ENCODE measurements around the gene UBE2V1.

The UBE2V1 gene

DNA sequence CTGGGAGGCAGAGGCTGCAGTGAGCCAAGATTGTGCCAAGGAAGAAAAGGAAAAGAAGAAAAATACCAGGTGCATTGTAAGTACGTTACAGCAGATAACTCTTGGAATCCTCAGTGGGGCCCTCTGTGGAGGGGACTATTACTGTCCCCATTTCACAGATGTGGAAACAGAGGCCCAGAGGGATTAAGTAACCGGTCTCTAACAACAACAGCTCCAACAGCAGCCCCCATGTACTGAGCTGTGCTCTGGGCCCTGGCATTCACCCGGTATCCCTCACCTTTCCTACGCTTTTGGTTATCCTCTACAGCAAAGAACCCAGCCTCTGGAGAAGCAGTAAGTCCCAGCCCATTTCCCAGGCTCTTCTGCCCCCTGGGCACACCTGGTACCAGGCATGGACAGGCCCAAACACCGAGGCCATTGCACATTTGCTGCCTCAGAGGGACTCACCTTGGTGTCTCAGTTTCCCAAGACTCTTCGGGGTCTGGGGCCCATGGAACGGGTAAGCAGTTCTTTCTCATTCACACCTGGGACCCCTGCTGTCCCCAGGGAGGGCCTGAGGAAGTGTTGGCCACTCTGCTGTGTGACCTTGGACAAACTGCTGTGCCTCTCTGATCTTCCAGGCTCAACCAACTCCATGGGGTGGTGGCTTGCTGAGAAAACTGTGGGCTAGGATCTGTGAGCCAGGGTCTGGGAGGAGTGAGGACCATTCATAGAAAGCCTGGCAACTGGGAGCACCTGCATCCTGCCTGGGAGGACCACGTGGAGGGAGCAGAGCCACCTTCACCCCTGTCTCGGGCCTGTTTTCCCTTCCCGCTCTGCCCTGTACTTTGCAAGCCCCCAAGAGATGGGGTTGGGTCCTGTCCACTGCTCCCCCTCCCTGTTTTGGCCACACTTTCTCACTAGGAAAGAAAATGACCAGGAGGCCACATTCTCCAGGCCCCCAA, 70.3 kb downstream of the UBE2V1 start:
- no peak for ATAC-seq (replicated peaks)
- H3K36me3 Mint-ChIP-seq (ENCODE audit: insufficient read depth) = no peaks in the 10 kb centered on the region
- H3K9me3 Mint-ChIP-seq = no peaks in the 10 kb centered on the region
- no peak overlapping the region for H3K27ac Mint-ChIP-seq
- no peak for DNase-seq
- peaks cover 3 to 4% of the 10 kb centered on the region in 2 donors for H3K4me1 Mint-ChIP-seq (ENCODE audit: low read depth in 2 of 2)
- peaks cover 0 to 20% of the 10 kb centered on the region in 2 donors for H3K27me3 Mint-ChIP-seq
- H3K4me3 Mint-ChIP-seq = no peak overlapping the region

GRCh38 chr20:50041246-50041873, 71.6 kb downstream of the UBE2V1 start:
- DNase-seq (no peak), ATAC-seq (replicated peaks) (no peak)
- Mint-ChIP-seq H3K27ac (peak overlapping the region; percentile 13 to 86), H3K4me3 (no peak overlapping the region), H3K4me1 (ENCODE audit: low read depth in 2 of 2) (peaks cover 3 to 4% of the 10 kb centered on the region in 2 donors), H3K27me3 (peaks cover 0 to 17% of the 10 kb centered on the region in 2 donors), H3K9me3 (no peaks in the 10 kb centered on the region), H3K36me3 (ENCODE audit: insufficient read depth) (no peaks in the 10 kb centered on the region)

DNA sequence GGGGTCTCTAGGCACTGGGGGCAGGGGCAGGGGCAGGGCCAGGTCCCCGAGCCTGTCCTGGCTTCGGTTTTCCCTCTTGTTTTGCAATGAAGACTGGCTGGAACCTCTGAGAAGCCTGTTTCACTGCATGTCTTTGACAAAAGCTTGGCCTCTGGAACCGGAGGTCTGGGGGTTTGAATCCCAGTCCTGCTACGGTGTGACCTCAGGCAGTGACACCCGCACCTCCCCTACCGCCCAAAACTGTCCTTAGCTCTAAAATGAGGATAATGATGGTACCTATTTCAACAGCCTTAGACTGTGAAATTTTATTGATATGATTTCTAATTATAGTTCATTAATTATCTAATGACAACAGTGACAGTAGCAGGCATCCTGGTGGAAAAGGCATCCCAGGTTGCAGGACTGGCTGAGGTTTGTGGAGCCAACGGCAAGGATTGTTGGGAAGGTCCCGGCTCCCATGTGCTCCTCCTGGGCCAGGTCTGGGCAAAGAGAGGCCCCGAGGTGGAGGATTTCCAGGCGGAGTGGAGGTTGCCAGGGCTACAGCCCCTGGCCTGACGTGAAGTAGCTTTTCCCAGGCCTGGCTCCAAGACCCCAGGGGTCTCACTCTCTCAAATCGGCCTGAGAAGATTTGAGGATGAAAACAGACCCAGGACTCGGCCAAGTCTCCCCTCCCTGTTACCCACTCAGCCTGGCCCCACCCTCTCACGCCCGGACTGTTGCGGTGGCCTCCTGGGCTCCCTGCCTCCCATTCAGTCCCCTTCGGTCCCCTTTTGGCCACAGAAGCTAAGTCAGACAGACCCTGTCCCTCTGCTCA, 72.3 kb downstream of the UBE2V1 start:
- Mint-ChIP-seq H3K27ac (peak overlapping the region; percentile 13 to 86), H3K4me3 (no peak overlapping the region), H3K9me3 (no peaks in the 10 kb centered on the region), H3K4me1 (ENCODE audit: low read depth in 2 of 2) (peaks cover 3 to 4% of the 10 kb centered on the region in 2 donors), H3K36me3 (ENCODE audit: insufficient read depth) (no peaks in the 10 kb centered on the region), H3K27me3 (peaks cover 0 to 17% of the 10 kb centered on the region in 2 donors)
- no peak for ATAC-seq (replicated peaks)
- DNase-seq = no peak

DNA sequence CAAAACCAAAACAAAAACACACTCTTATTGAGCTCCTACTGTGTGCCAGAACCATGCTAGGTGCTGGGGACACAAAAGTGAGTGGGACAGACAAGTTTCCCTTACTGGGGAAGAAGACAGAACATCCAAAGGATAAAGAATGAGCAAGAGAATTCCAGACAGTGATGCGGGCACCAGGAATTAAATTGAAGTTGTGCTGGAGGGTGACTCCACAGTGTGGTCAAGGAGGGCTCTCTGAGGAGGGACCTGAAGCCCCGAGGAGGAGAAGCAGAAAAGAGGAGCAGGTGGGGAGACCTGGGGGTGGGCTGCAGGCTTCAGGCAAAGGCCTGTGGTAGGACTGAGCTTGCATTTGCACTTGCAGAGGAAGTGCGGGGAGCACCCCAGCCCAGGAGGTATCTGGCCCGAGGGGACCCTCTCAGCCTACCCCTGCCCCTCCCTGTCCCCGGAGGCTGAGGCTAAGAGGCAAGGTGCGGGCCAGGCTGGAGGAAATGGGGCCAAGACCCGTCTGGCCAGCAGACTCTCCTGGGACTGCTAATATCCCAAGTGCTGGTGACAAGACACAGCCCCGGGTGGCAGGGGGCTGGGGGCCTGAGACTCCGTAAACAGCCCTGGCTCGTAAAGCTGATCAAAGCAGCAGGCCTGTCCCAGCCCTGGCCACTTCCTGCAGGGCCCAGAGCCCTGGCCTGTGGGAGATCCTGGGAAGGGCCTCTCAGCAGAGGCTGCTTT, 73.1 kb downstream of the UBE2V1 start:
- DNase-seq (no peak), ATAC-seq (replicated peaks) (no peak)
- H3K27me3 Mint-ChIP-seq = peaks cover 0 to 18% of the 10 kb centered on the region in 2 donors
- H3K9me3 Mint-ChIP-seq = no peaks in the 10 kb centered on the region
- H3K4me3 Mint-ChIP-seq = no peak overlapping the region
- no peak overlapping the region for H3K27ac Mint-ChIP-seq
- no peaks in the 10 kb centered on the region for H3K36me3 Mint-ChIP-seq (ENCODE audit: insufficient read depth)
- H3K4me1 Mint-ChIP-seq (ENCODE audit: low read depth in 2 of 2) = peaks cover 3 to 4% of the 10 kb centered on the region in 2 donors

DNA sequence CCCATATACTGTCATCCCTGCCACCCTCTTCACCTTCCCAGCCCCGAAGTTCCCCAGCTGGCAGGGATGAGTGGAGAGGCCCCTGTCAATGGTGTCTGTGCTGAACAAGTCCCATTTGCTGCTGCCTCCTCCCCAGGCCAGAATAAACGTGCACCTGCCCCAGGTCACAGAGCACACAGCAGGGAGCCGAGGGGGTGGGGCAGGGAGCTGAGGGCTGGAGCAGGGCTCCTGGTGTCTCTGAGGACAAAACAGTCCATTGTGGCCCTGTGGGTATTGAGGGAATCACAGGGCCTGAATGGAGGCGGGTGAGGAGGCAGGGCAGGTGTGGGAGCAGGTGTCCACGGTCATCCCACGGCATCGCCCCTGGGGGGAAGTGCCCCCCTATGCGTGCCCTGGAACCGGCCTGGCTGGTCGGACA, 74.4 kb downstream of the UBE2V1 start:
- DNase-seq = no peak
- H3K27ac Mint-ChIP-seq = no peak overlapping the region
- H3K27me3 Mint-ChIP-seq = peaks cover 0 to 22% of the 10 kb centered on the region in 2 donors
- ATAC-seq (replicated peaks) = no peak
- H3K4me3 Mint-ChIP-seq = no peak overlapping the region
- H3K4me1 Mint-ChIP-seq (ENCODE audit: low read depth in 2 of 2) = peaks cover 3 to 4% of the 10 kb centered on the region in 2 donors
- no peaks in the 10 kb centered on the region for H3K36me3 Mint-ChIP-seq (ENCODE audit: insufficient read depth)
- no peaks in the 10 kb centered on the region for H3K9me3 Mint-ChIP-seq

DNA sequence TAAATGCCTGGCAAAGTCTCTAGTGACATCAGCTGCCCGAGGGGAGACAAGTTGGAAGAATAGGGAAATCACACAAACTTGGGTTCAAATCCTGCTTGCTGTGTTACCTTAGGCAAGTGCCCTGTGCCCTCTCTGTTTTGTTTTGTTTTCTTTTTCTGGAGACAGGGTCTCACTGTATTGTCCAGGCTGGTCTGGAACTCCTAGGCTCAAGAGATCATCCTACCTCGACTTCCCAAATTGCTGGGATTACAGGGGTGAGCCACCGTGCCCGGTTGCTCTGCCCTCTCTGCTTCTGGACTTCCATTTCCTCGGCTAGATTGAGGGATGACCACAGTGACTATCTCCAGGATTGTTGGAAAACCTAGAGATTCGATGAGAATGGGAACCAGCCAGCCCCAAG, 74.8 kb downstream of the UBE2V1 start:
- Mint-ChIP-seq H3K27ac (no peak overlapping the region), H3K4me3 (no peak overlapping the region), H3K9me3 (no peaks in the 10 kb centered on the region), H3K36me3 (ENCODE audit: insufficient read depth) (no peaks in the 10 kb centered on the region), H3K27me3 (peaks cover 0 to 22% of the 10 kb centered on the region in 2 donors), H3K4me1 (ENCODE audit: low read depth in 2 of 2) (peaks cover 3 to 4% of the 10 kb centered on the region in 2 donors)
- ATAC-seq (replicated peaks) (no peak), DNase-seq (no peak)

GRCh38 chr20:50037575-50037974, 75.4 kb downstream of the UBE2V1 start:
- H3K4me1 Mint-ChIP-seq (ENCODE audit: low read depth in 2 of 2) = peaks cover 3 to 4% of the 10 kb centered on the region in 2 donors
- DNase-seq = no peak
- no peaks in the 10 kb centered on the region for H3K9me3 Mint-ChIP-seq
- no peak overlapping the region for H3K27ac Mint-ChIP-seq
- no peaks in the 10 kb centered on the region for H3K36me3 Mint-ChIP-seq (ENCODE audit: insufficient read depth)
- no peak for ATAC-seq (replicated peaks)
- no peak overlapping the region for H3K4me3 Mint-ChIP-seq
- H3K27me3 Mint-ChIP-seq = peaks cover 0 to 22% of the 10 kb centered on the region in 2 donors

GRCh38 chr20:50037123-50037522, 75.8 kb downstream of the UBE2V1 start:
- Mint-ChIP-seq H3K36me3 (ENCODE audit: insufficient read depth) (no peaks in the 10 kb centered on the region), H3K27me3 (peaks cover 0 to 22% of the 10 kb centered on the region in 2 donors), H3K9me3 (no peaks in the 10 kb centered on the region), H3K4me1 (ENCODE audit: low read depth in 2 of 2) (peaks cover 3 to 4% of the 10 kb centered on the region in 2 donors), H3K27ac (no peak overlapping the region), H3K4me3 (no peak overlapping the region)
- DNase-seq (no peak), ATAC-seq (replicated peaks) (no peak)

- Mint-ChIP-seq H3K4me3 (no peak overlapping the region), H3K27me3 (peaks cover 0 to 23% of the 10 kb centered on the region in 2 donors), H3K4me1 (ENCODE audit: low read depth in 2 of 2) (peaks cover 3 to 4% of the 10 kb centered on the region in 2 donors), H3K9me3 (no peaks in the 10 kb centered on the region), H3K27ac (no peak overlapping the region), H3K36me3 (ENCODE audit: insufficient read depth) (no peaks in the 10 kb centered on the region)
- DNase-seq = no peak
- no peak for ATAC-seq (replicated peaks)
Measured at GRCh38 chr20:50036703-50037102, 76.2 kb downstream of the UBE2V1 start.

- Mint-ChIP-seq H3K36me3 (ENCODE audit: insufficient read depth) (no peaks in the 10 kb centered on the region), H3K27me3 (peaks cover 0 to 34% of the 10 kb centered on the region in 2 donors), H3K4me3 (no peak overlapping the region), H3K4me1 (ENCODE audit: low read depth in 2 of 2) (no peaks in the 10 kb centered on the region), H3K27ac (no peak overlapping the region), H3K9me3 (no peaks in the 10 kb centered on the region)
- DNase-seq = no peak
- ATAC-seq (replicated peaks) = no peak
Measured at GRCh38 chr20:50034567-50035180, 78.3 kb downstream of the UBE2V1 start.

GRCh38 chr20:50032955-50033666, 79.8 kb downstream of the UBE2V1 start:
- H3K4me1 Mint-ChIP-seq (ENCODE audit: low read depth in 2 of 2) = peaks cover 0 to 4% of the 10 kb centered on the region in 2 donors
- no peak for ATAC-seq (replicated peaks)
- H3K9me3 Mint-ChIP-seq = no peaks in the 10 kb centered on the region
- H3K36me3 Mint-ChIP-seq (ENCODE audit: insufficient read depth) = no peaks in the 10 kb centered on the region
- peaks cover 6 to 37% of the 10 kb centered on the region in 2 donors for H3K27me3 Mint-ChIP-seq
- no peak overlapping the region for H3K4me3 Mint-ChIP-seq
- DNase-seq = no peak
- H3K27ac Mint-ChIP-seq = no peak overlapping the region
